HG03039 (cell line): ENCODE data around the gene ZFAND3.

Experiments
- ATAC-seq: cut with Tn5 transposase; IDR thresholded peaks from one replicate; pipeline ENCODE4 v1.9.1; 2021; ENCODE audit warnings: mild to moderate bottlenecking, moderate library complexity; ENCODE audit not compliant: unreplicated experiment

Gene ZFAND3, protein sequence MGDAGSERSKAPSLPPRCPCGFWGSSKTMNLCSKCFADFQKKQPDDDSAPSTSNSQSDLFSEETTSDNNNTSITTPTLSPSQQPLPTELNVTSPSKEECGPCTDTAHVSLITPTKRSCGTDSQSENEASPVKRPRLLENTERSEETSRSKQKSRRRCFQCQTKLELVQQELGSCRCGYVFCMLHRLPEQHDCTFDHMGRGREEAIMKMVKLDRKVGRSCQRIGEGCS

DNA sequence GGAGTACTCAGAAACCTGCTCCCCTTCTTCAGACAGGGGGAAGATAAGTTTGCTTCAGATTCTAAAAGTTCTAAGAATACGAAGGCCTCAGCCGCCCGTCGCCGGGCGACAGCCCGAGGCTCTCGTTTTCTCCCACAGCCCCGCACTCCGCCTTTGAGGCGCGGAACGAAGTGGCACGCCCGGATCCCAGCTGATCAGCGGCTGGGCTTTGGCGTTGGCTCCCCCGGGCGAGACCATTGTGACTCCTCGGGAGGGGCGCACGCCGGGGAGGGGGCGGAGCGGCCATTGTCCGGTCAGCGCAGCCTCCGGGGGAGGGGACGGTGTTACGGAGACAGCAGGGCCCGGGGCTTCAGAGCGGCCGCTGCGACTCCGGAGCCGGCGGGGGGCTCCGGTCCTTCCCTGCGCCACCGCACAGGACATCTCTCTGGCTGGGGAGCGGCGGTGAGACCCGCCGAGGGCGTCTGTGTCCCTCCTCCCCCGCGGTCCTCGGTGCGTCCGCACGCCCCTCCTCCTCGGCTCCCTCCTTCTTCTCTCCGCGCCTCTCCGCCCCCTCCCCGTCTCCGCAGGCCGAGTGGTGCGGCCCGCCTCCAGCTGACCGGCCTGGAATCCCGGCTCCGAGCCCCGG lies at the start of gene ZFAND3:
Gene ZFAND3 (plus strand): TSS at position 551 of the 625 bp plus-strand sequence. CDS start 219 bp downstream, outside the sequence.
- ATAC-seq: peak; percentile 69

DNA sequence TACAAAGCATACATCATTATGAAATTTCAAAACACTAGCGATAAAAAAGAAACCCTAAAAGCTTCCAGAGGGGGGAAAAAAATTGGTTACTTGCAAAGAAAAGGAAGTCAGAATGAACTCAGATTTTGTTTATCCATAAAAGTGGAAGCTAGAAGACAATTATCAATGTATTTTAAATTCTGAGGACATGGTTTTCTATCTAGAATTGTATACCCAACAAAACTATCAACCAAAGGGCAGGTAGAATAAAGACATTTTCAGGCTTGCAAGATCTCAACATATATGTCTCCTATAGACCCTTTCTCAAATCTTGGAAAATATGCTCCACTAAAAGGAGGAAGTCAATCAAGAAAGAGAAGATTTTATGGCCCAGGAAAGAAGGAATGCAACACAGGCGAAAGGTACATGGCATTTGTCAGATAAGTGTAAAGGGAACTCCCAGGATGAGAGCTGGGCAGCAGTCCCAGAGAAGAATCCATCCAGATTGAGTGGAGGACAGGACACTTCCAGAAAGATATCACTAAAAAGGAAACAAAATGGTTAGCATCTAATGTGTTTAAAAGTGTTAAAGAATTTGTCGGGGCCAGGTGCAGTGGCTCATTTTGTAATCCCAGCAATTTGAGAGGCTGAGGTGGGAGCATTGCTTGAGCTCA lies 45.4 kb upstream of the ZFAND3 start:
- ATAC-seq: no peak

GRCh38 chr6:37776566-37776965 lies 43.0 kb upstream of the ZFAND3 start:
- ATAC-seq: no peak

GRCh38 chr6:37777272-37777834 lies 42.2 kb upstream of the ZFAND3 start:
- no peak for ATAC-seq

GRCh38 chr6:37779111-37779800 lies 40.3 kb upstream of the ZFAND3 start:
- ATAC-seq: no peak

GRCh38 chr6:37779902-37780628 lies 39.5 kb upstream of the ZFAND3 start:
- ATAC-seq: no peak

DNA sequence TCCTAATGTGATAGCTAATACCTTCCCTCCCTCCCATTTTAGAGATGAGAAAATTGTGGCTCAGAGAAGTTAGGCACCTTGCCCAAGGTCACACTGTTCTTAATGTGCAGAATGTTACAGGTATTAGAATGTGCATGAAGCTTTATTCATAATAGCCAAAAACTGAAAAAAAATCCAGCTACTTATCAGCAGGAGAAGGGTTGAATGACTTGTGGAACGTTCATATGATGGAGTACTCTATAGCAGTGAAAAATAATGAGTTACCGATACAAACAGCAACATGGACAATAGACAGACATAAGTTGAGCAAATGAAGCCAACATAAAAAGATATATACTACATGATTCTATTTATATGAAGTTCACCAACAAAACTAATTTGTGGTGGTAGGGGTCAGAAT lies 37.7 kb upstream of the ZFAND3 start:
- ATAC-seq: no peak

DNA sequence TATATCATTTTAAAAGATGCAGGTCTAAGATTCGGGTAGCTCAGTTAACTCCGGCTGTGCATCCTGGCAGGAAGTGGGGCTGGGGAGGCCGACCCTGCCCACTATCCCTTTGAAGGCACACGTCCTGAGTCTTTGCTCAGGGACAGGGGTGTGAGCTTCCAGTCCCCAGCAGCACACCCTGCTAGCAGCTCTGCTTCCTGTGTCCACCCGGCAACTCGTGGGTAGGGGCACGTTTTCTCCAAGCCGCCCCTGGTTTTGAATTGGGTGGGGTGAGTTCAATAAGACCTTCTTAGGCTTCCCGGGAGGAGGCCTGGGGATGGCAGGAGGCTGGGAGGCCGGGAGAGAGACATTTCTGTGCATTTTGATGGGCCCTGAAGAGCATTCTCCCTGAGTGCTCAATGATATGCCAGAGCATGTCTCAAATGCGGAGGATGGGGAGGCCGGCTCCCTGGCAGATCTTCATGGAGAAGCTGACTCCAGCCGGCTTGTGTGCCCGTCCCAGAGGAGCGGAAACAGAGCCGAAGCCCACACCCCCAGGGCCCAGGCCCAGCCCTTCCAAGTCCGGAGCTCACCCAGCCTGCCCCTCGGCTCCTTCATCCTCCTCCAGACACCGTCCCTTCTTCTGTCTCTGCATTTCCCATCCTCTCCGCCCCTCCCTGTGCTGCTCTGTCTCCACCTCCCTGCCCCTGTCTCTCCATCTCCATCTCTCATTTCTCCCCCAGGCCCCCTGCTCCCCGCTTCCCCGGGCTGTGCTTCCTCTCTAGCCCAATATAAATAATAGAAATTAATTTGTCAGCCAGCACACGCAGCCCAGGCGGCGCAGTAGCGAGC lies 36.3 kb upstream of the ZFAND3 start:
- ATAC-seq: no peak

GRCh38 chr6:37783856-37784584 lies 35.5 kb upstream of the ZFAND3 start:
- no peak for ATAC-seq

- ATAC-seq: no peak
These were observed 35.0 kb upstream of the ZFAND3 start for GRCh38 chr6:37784585-37784967.

GRCh38 chr6:37785002-37785662 lies 34.4 kb upstream of the ZFAND3 start:
- no peak for ATAC-seq

GRCh38 chr6:37785663-37786270 lies 33.8 kb upstream of the ZFAND3 start:
- no peak for ATAC-seq

- no peak for ATAC-seq
These were observed 32.3 kb upstream of the ZFAND3 start for GRCh38 chr6:37787216-37787615.

- ATAC-seq: no peak
These were observed 31.3 kb upstream of the ZFAND3 start for GRCh38 chr6:37788259-37788658.

DNA sequence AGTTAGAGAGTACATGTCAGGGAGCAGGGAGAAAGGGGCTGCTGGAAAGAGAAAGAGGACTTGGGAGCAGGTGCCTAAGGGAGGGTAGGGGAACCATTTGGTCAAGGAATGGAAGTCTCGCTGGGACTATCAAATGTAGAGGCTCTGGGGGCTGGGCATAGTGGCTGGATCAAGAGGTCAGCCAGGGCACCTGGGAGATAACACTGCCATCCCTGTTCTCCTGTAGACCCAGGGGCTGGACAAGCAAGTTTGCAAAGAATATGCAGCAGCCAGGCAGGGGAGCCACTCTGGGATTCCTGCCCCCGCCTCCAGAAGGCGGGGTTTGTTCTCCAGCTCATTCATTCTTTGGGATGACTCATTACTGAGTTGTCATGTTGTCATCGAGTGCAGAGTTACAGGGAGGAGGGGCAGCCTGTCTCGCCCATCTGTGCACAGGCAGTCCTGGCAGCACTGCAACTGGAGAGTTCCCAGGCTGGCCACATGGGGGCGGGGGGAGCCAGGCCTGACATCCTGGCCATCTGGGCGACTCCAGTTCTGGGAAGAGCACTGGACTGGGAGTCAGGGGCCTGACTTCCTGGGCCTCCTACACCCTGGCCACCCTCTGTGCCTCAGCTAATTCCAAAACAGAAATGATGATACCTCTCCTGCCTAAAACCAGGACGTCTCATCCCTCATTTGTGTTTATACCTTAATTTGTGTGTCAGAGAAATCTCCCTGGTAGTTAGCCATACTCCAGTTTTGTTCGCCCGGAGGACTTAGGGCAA lies 28.2 kb upstream of the ZFAND3 start:
- peak; percentile 86 for ATAC-seq

- no peak for ATAC-seq
These were observed 27.0 kb upstream of the ZFAND3 start for GRCh38 chr6:37792457-37793033.

DNA sequence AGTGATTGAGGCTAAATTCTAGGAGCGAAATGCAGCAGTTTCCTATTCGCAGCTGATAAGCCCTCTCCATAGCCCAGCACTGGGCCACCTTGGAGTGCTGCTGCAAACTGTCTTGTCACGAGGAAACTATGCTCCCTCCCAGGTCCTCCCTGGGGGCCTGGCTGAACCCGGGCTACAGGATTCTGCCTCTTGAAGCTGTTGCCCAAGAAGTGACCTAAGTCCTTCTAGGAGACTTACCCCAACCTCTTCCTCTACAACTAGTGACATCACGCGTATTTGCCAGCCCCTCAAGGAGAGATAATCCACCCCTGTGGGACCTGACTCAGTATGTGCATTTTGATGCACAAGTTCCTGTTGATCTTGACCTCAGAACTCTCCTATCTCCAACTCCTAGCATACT lies 26.5 kb upstream of the ZFAND3 start:
- no peak for ATAC-seq
